Esophagus mucosa (tissue), 1 donor: ENCODE measurements around the gene KLHL9. TPM values are rescaled to one million over a fixed set of nuclear protein-coding genes. Genes with fewer than 3 reads are reported as not detected.

Experiments used
- ATAC-seq: fragments of 200-7000 bp; cut with Tn5 transposase; one replicate; pipeline ENCODE4 v1.9.1; 2020
- total RNA-seq: library from RNA; stranded (reverse); gene quantifications from one replicate; pipeline ENCODE4 v1.2.4, GENCODE V29; 2023
- donor health status: DM: yes; HTN: yes; CAD: no.

Gene KLHL9
- total RNA-seq, 1 donor from 2014 or later = 10.1 TPM

- ATAC-seq = no peak
Observed at GRCh38 chr9:21316860-21317259, 18.3 kb downstream of the KLHL9 start.

GRCh38 chr9:21316032-21316842 lies 19.0 kb downstream of the KLHL9 start:
- no peak for ATAC-seq

GRCh38 chr9:21314152-21314551 lies 21.1 kb downstream of the KLHL9 start:
- no peak for ATAC-seq

GRCh38 chr9:21311889-21312288 lies 23.3 kb downstream of the KLHL9 start:
- no peak for ATAC-seq

- no peak for ATAC-seq
Observed at GRCh38 chr9:21305213-21305612, 30.0 kb downstream of the KLHL9 start, which contains the start of gene IFNA5. Gene IFNA5 (minus strand): TSS chr9:21305313. CDS start chr9:21305256, 57 bp downstream.

- no peak for ATAC-seq
Observed at GRCh38 chr9:21295992-21296391, 39.2 kb downstream of the KLHL9 start.

GRCh38 chr9:21294904-21295538 lies 40.2 kb downstream of the KLHL9 start:
- ATAC-seq = no peak

- ATAC-seq = peak; percentile 99
Observed at GRCh38 chr9:21294364-21294774, 40.8 kb downstream of the KLHL9 start.

GRCh38 chr9:21289848-21290247 lies 45.4 kb downstream of the KLHL9 start:
- no peak for ATAC-seq

- no peak for ATAC-seq
Observed at GRCh38 chr9:21287280-21287679, 47.9 kb downstream of the KLHL9 start.

GRCh38 chr9:21286659-21287058 lies 48.5 kb downstream of the KLHL9 start:
- no peak for ATAC-seq

- ATAC-seq = no peak
Observed at GRCh38 chr9:21286099-21286498, 49.1 kb downstream of the KLHL9 start.

GRCh38 chr9:21281275-21281674 lies 53.9 kb downstream of the KLHL9 start:
- ATAC-seq = no peak

Other genes with a start within 250 kb of the KLHL9 start
- gene IFNW1, start 193.6 kb downstream of the KLHL9 start, total RNA-seq = not detected
- gene IFNA21, start 168.7 kb downstream of the KLHL9 start, total RNA-seq = not detected
- gene IFNA4, start 147.8 kb downstream of the KLHL9 start, total RNA-seq = not detected
- not detected for gene IFNA7, start 133.2 kb downstream of the KLHL9 start, total RNA-seq
- not detected for gene IFNA10, start 128.3 kb downstream of the KLHL9 start, total RNA-seq
- gene IFNA16, start 118.1 kb downstream of the KLHL9 start, total RNA-seq = not detected
- gene IFNA17, start 107.2 kb downstream of the KLHL9 start, total RNA-seq = not detected
- not detected for gene IFNA14, start 95.4 kb downstream of the KLHL9 start, total RNA-seq
- gene IFNA5, start 30.1 kb downstream of the KLHL9 start, total RNA-seq = not detected
- gene IFNA6, start 15.5 kb upstream of the KLHL9 start, total RNA-seq = not detected
- gene IFNA13, start 32.7 kb upstream of the KLHL9 start, total RNA-seq = not detected
- gene IFNA2, start 50.0 kb upstream of the KLHL9 start, total RNA-seq = not detected
- gene IFNA8, start 73.7 kb upstream of the KLHL9 start, total RNA-seq = not detected
- not detected for gene IFNA1, start 105.0 kb upstream of the KLHL9 start, total RNA-seq
- gene IFNE, start 146.9 kb upstream of the KLHL9 start, total RNA-seq = 5.6 TPM